NCI-H1694 treated with DMSO at 0.1 percent for 48 hours (cell line): Measurements from ENCODE around the gene RFESD.

Source experiments
- DNase-seq: peaks from one replicate; lab custom pipeline; 2025; lab: John Stamatoyannopoulos, UW

RFESD gene

DNA sequence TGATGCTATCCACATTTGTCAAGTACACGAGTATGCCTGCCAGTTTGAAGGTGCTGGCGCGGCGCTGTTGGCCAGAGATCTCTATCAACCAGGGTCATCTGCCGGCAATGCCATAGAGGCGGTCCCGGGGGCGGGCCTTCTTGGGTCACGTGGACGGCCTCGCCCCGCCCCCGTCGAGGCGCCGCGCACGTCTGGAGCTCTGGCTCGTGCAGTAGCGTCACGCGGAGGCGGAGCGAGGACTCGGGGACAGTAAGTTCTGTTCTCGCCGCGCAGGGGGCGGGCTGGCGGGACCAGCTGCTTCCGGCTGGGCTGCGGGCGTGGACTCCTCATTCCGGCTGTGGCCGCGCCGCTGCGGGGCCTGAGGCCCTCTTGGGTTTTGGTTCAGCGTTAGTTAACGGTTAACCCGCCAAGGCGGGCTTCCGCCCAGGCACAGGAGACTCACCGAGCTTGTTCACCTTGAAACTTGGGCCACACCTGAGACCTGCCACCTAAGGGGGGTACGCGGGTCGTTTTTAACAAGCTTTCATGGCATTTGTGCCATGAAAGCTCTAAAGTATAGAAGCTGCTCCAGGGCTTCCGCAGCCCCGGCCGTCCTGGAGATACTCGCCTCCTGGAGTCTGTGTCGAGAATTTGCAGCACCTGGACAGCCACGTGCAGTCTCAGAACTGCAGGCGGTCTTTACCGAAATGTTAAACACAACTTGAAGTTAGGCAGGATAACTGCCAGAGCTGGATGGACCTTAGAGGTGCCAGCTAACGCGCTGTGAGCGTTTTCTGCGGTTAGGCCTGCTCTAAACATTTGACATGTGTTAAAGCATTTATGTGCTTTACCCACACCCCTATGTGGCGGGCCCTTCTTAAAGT, at the start of gene RFESD:
TSS of gene RFESD (plus strand) at position 209 of the 863 bp plus-strand sequence. CDS start 5,495 bp downstream, outside the sequence.
- peak; percentile 45 for DNase-seq

DNA sequence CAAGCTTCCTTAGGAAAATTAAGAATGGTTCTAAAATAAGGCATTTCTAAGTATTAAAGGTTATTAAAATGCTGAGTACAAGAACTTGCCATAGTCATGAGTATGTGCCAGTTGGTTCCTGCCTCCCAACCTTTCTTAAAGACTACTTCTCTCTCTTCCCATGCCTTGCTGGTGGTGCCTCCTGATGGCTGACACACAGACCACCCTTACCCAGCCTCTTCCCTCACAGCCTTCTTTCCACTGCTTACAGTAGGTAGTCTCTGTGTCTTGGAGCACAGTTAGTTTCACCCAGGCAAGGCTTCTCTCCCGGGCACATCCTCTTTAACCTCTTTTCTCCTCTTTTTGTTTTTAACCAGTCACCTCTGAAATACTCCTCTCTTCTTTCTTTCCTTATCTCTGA, 47.3 kb upstream of the RFESD start:
- no peak for DNase-seq

DNA sequence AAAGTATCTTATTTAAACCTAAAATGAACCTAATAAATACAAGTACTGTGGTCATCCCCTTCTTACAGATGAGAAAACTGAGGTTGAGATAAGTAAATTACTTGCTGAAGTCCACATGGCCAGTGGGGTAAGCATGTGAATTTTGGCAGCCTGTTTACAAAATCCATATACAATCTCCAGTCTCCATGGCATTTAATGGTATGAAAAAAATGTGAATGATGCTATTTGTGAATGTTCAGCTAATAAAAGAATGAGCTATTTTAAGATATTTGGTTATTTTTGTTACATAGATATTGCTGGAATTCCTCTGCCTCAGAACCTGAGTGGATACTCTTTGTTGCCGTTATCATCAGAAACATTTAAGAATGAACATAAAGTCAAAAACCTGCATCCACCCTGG, 46.0 kb upstream of the RFESD start:
- DNase-seq: no peak

DNA sequence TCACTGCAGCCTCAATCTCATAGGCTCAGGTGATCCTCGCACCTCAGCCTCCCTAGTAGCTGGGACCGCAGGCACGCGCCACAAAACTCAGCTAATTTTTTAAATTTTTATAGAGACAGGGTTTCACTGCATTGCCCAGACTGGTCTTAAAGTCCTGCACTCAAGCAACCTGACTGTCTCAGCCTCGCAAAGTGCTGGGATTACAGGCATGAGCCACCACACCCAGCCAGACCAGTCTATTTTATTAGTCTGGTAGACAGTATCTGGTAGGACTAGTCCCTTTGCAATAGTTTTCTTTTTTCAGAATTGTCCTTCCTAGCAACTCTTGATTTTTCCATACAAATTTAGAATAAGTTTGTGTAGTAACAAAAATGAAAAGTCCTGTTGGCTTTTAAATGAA, 40.8 kb upstream of the RFESD start:
- DNase-seq: no peak

DNA sequence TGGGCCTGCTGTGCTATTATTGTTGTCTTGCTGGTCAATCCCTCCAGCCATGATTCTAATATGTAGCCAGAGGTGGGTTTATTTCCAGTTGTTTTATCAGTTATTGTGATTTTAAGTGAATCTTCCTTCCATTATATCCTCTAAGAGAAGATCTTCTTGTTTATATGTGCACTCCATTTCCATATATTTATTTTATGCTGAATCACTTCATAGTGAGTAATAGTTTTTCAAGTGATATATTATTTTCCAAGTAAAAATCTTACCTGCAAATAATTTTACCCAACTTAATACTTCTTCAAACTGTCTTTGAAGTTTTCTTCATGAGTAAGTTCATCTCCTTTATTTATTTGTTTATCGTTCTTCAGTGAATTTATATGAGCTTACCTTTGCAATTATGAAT, 40.2 kb upstream of the RFESD start:
- DNase-seq: no peak

DNA sequence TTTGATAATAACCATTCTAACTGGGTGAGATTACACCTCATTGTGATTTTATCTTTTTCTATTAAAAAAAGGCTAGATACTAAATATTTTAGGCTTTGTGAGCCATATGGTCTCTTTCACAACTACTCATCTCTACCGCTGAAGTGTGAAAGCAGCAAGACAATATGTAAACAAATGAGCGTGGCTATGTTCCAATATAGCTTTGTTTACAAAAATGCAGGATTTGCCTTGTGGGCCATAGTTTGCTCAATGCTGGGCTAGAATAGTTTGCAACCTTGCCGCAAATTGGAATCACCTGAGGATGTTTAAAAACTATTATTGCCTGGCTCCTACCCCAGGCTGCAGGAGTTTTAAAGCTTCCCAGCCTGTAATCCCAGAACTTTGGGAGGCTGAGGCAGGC, 36.9 kb upstream of the RFESD start:
- peak; percentile 66 for DNase-seq

DNA sequence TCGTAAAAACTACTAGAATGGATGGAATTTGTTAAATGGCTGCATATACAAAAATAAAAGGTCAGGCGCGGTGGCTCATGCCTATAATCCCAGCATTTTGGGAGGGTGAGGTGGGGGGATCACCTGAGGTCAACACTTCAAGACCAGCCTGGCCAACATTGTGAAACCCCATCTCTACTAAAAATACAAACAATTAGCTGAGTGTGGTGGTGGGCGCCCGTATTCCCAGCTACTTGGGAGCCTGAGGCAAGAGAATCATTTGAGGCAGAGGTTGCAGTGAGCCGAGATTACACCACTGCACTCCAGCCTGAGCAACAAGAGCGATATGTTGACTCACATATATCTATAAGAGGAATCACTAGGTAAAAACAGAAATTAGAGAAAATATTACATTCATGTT, 36.0 kb upstream of the RFESD start:
- DNase-seq: no peak

DNA sequence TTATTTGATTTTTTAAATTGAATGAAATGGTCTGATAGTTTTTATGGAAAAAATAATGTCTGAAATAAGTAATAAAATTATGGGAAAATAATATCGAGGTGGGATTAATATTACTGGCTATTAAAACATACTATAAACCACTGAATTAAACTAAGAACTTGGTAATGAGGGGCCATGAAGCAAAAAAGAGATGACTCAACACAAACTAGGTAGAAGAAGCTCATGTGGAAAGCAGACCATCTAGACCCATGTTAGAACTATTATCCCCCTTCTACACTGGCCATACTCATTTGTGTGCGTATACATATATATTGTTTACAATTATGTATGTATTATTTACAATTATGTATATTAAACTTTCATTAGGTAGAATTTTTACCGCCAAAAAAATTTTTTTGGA, 35.2 kb upstream of the RFESD start:
- no peak for DNase-seq

DNA sequence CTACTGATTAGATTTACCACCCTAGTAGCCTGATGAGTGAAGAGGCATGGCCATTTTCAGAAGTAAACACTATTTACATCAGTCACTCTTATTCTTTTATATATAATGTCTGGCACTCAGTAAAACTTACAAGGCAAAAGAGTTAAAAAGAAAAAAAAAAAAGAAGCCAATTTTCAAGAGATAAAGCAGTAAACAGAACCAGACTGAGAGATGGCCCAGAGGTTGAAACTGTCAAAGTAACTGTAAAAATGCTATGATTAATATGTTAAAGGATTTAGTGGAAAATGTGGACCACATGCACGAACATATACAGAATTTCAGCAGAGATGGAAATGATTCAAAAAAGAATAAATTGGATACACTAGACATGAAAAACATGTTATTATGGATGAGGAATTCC, 33.1 kb upstream of the RFESD start:
- no peak for DNase-seq

DNA sequence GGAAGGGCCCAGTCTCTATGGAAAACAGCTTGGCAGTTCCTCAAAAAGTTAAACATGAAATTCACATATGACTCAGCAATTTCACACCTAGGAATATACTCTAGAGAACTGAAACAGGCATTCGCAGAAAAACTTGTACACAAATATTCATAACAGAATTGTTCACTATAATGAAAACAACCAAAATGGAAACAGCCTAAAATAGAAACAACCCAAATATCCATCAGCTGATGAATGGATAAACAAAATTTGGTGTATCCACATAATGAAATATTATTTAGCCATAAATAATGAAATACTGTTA, 31.5 kb upstream of the RFESD start:
- DNase-seq: no peak

DNA sequence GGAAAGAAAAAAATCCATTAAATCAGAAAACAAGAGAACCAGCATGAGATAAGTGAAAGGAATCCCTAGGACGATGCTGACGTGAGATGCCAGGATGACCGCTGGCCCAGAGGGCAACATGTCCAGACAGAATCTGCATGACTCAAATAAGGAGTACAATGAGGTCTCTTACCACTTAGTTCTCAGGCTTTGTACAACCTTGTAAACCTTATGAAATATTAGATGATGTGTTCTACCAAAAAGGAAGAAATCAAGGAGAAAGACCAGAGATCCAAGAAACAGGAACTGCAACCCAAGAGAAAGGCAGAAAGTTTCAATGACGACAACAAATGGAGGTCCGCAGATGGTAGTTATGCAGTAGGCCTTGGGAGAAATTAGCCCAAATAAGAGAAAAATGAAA, 29.5 kb upstream of the RFESD start:
- no peak for DNase-seq

DNA sequence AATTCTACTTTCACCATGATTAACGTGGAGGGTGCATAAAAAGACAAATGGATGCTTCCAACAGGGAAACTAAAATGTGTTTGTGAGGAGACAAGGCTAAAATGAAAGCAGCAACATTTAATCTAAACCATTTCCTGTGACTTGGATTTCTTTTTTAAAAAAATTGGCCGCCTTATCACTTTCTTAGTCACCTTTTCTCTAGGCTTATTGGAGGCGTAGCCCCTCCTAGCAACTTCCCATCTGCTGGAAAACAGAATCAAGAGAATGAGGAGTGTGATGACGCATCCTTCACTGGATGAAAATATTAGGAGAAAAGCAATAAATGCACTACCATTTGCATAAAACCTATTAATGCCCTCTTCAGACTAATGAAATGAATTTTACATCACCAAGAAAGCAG, 27.5 kb upstream of the RFESD start:
- DNase-seq: no peak

DNA sequence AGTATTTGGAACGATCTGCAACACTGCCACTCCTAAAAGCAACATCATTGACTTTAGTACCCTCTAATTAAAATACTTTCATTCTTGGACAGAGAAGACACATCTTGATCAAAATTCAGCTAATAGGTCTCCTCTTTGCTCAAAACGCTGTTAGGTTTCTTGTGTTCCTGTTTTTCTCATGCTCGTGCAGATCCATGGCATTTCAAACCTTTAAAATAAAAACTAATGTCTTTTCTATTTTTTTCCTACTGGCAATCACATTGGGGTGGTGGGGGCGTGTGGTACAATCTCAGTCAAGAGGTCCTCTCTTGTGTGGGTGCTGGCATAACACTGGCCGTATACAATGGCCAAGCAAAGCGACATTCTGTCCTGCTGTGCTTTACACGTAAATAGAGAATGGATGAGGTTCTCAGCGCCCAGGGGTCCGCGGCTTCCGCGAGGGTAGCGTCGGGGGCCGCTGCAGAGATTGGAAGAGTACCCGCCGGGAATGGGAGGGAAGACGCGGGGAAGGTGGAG, 27.0 kb upstream of the RFESD start:
- no peak for DNase-seq

DNA sequence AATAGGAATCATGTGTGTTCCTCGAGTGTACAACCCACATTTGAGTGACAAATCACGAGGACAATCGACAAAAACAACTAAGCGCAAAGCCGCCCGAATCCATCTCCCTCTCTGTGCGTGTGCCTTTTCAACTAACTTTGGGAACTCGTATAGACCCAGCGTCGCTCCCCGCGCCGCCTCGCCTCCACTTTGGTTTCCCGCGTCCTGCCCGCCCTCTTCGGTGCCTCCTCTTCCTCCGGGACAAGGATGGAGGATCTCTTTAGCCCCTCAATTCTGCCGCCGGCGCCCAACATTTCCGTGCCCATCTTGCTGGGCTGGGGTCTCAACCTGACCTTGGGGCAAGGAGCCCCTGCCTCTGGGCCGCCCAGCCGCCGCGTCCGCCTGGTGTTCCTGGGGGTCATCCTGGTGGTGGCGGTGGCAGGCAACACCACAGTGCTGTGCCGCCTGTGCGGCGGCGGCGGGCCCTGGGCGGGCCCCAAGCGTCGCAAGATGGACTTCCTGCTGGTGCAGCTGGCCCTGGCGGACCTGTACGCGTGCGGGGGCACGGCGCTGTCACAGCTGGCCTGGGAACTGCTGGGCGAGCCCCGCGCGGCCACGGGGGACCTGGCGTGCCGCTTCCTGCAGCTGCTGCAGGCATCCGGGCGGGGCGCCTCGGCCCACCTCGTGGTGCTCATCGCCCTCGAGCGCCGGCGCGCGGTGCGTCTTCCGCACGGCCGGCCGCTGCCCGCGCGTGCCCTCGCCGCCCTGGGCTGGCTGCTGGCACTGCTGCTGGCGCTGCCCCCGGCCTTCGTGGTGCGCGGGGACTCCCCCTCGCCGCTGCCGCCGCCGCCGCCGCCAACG, 26.3 kb upstream of the RFESD start, which contains the start of gene GPR150:
TSS of gene GPR150 (plus strand) at position 58 of the 840 bp plus-strand sequence. CDS start at position 247, 189 bp downstream.
- peak; percentile 8 for DNase-seq

DNA sequence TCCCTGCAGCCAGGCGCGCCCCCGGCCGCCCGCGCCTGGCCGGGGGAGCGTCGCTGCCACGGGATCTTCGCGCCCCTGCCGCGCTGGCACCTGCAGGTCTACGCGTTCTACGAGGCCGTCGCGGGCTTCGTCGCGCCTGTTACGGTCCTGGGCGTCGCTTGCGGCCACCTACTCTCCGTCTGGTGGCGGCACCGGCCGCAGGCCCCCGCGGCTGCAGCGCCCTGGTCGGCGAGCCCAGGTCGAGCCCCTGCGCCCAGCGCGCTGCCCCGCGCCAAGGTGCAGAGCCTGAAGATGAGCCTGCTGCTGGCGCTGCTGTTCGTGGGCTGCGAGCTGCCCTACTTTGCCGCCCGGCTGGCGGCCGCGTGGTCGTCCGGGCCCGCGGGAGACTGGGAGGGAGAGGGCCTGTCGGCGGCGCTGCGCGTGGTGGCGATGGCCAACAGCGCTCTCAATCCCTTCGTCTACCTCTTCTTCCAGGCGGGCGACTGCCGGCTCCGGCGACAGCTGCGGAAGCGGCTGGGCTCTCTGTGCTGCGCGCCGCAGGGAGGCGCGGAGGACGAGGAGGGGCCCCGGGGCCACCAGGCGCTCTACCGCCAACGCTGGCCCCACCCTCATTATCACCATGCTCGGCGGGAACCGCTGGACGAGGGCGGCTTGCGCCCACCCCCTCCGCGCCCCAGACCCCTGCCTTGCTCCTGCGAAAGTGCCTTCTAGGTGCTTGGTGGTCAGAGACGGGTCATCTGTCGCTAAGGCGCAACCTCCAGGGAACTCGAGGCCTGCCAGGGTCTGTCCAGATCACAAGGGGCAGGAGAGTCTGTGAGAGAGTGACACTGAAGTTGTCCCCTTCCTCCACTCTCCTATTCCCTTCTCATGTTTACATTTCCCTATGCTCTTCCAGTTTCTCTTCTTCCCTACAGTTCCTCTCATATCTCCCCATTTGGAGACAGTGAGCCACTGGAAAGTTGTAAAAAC, 25.4 kb upstream of the RFESD start:
- DNase-seq: no peak

DNA sequence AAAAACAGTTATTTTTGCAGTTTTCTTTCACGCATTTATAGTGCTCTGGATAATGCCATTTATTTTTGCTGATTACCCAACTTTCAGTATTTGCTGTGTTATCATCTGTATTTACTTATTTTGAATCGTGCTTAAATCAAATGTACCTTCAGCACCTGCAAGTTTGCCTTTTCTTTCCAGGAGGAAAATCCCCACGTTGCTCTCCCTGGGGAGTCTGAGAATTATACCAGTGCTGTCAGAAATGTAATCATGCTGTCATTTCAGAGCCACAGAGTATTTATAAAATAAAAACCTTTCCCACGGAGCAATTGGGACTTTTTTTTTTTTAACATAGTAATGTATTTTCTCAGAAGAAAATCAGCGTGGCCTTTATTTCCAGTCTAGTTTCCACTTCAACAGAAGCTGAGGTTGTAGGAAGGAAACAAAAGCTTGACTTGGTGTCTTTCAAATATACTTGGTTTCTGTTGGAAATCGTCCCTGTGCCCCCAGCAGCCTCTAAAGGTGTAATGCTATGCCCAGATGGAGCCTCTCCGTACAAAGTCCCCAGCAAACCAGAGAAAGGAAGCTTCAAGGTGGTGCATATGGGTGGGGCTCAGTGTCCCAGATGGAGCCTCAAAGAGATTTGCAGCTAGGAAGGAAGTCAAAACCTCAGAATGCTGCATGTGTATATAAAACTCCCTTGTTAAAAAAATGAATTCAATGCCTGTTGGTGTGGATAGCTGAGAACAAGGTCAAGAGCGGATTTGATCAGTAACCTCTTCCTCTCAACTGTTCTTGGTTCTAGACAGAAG, 24.5 kb upstream of the RFESD start:
- DNase-seq: no peak

DNA sequence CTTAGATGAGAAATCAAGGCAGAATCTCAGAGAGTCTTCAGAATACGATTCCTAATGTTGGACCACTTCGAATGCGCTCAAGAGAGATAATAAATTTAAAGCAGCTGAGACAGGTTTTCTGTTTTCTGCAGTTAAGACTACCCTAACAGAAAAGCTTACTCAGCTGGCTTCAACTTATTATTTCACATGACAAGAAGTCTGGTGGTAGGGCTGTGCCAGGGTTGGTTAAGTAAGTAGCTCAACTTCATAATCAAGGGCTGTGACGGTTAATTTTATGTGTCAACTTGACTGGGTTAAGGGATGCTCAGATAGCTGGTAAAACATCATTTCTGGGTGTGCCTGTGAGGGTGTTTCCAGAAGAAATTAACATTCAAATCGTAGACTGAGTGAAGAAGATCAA, 22.9 kb upstream of the RFESD start:
- no peak for DNase-seq

DNA sequence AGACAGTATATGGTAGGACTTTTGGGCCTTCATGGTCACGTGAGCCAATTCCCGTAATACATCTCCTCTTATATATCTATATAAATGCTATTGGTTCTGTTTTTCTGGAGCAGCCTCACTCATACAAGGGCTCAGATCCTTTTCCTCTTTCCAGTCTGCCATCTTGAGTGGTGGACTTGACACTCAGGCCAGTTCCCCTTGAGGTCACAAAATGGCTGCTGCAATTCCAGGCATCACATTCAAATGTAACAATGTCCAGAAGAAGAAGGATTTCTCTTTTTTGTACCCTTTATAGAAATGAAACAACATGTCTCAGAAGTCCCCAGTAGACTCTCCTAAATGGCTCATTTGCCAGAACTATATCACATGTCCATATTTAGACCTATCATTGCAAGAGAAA, 22.2 kb upstream of the RFESD start:
- DNase-seq: no peak

DNA sequence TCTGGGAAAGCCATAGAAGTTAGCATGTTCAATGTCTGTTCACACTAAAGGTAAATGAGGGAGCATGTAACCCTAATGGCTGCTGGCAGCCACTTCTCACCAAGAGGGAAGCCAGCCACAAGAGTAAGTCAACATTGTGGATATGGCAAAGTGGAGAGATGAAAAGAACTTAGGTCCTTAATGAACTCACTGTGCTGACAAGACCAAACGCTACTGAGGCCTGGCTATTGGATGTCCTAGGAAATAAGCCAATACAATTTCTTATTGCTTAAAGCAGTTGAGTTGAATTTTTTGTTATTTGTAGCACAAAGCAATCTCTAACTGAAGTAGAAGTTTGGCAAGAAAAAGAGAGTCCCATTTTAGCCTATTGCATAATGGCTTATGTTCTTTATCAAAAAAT, 19.9 kb upstream of the RFESD start:
- DNase-seq: no peak

DNA sequence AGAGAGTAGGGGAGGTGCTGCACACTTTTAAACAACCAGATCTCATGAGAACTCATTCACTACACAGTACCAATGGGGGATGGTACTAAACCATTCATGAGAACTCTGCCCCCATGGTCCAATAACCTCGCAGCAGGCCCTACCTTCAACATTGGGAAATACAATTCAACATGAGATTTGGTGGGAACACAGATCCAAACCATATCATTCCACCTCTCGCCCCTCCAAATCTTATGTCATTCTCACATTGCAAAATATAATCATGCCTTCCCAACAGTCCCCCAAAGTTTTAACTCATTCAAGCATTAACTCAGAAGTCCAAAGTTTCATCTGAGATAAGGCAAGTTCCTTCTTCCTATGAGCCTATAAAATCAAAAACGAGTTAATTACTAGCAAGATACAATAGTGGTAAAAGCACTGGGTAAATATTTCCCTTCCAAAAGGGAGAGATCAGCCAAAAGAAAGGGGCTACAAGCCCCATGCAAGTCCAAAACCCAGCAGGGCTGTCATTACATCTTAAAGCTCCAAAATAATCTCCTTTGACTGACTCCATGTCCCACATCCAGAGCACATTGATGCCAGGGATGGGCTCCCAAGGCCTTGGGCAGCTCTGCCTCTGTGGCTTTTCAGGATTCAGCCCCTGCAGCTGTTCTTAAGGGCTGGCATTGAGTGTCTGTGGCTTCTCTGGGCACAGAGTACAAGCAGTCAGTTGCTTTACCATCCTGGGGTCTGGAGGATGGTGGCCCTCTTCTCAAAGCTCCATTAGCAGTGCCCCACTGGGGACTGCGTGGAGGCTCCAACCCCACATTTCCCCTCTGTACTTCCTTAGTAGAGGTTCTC, 18.4 kb upstream of the RFESD start:
- no peak for DNase-seq
